HCT116 (cell line): Measurements from ENCODE around the gene NRN1. TPM values are rescaled to one million over a fixed set of nuclear protein-coding genes. Genes with fewer than 3 reads are reported as not detected.

Source experiments
- ATAC-seq: fragments of 200-7000 bp; cut with Tn5 transposase; 2 replicates; pipeline ENCODE4 v1.9.1; 2020; ENCODE audit warnings: mild to moderate bottlenecking, moderate library complexity
- BruUV-seq: library from RNA; stranded (reverse); fragments of 400-500 nt; replicated peaks from 2 replicates; lab custom pipeline; 2021; lab: Mats Ljungman, UMichigan
- CTCF ChIA-PET: fragments of 300-600 bp; sonication (Branson Sonifier 250); formaldehyde crosslinking; loops from one replicate; lab custom pipeline; 2021; ENCODE audit warnings: antibody characterized with exemption; lab: Charles Lee
- POLR2A ChIA-PET: fragments of 300-600, 350-600 bp; sonication (Branson Sonifier 250); formaldehyde crosslinking; loops from one replicate; lab custom pipeline; 2021; ENCODE audit warnings: antibody characterized with exemption; lab: Charles Lee
- RAD21 ChIA-PET, 2 experiments: fragments of 300-600 bp; sonication (Branson Sonifier 250); formaldehyde crosslinking; loops; one replicate each; lab custom pipeline; 2023; ENCODE audit warnings: low total read pairs in 2 of 2; ENCODE audit not compliant: uncharacterized antibody in 2 of 2, unreplicated experiment in 2 of 2, low non-redundant PET in 1 of 2; lab: Charles Lee
- DNase-seq: peaks from one replicate; pipeline ENCODE4 v3.0.0-alpha.2; 2010; ENCODE audit warnings: low read depth, low spot score
- H2AFZ ChIP-seq: fragments of 200-600 bp; shearing (Covaris generic), sonication (generic); 2 replicates; pipeline ENCODE4 v1.6.1; 2017; ENCODE audit warnings: low read depth, mixed run types, mixed read lengths, antibody characterized with exemption, low read length; ENCODE audit not compliant: poor library complexity, severe bottlenecking
- H3K27ac ChIP-seq: 2 replicates; pipeline ENCODE4 v1.5.1; 2012; ENCODE audit warnings: low read depth, low read length
- H3K27me3 ChIP-seq: fragments of 200-600 bp; sonication (generic); 2 replicates; pipeline ENCODE4 v1.6.1; 2016; ENCODE audit warnings: mixed run types, low read length, mixed read lengths; ENCODE audit not compliant: insufficient read depth
- H3K36me3 ChIP-seq, 2 experiments: fragments of 200-500 bp in 1 of 2; fragments of 200-600 bp in 1 of 2; sonication (Bioruptor generic) in 1 of 2; sonication (generic) in 1 of 2; 2 replicates each; pipeline versions ENCODE4 v1.5.1 to v1.6.1; 2014 to 2016; ENCODE audit warnings: low read length in 2 of 2, inconsistent platforms in 1 of 2, mixed read lengths in 1 of 2, mixed run types in 1 of 2; ENCODE audit not compliant: insufficient read depth in 2 of 2, control insufficient read depth in 1 of 2
- H3K4me1 ChIP-seq, 2 experiments: fragments of 200-600 bp in 1 of 2; sonication (generic) in 1 of 2; 2 replicates each; pipeline versions ENCODE4 v1.5.1 to v1.6.1; 2012 to 2017; ENCODE audit warnings: low read length in 2 of 2, inconsistent platforms in 1 of 2, mild to moderate bottlenecking in 1 of 2, mixed read lengths in 1 of 2, mixed run types in 1 of 2, moderate library complexity in 1 of 2; ENCODE audit not compliant: insufficient read depth in 2 of 2, control insufficient read depth in 1 of 2
- H3K4me2 ChIP-seq: fragments of 200-600 bp; sonication (generic); 2 replicates; pipeline ENCODE4 v1.6.1; 2017; ENCODE audit warnings: mixed run types, low read length, mixed read lengths
- H3K4me3 ChIP-seq, 2 experiments: fragments of 200-600 bp in 1 of 2; sonication (generic) in 1 of 2; replicated peaks in 1 of 2; 2 replicates each; pipeline ENCODE4 v1.5.1; 2011 to 2016; ENCODE audit warnings: low read length in 2 of 2, control low read depth in 1 of 2, low read depth in 1 of 2, mild to moderate bottlenecking in 1 of 2, mixed read lengths in 1 of 2, mixed run types in 1 of 2
- H3K79me2 ChIP-seq: fragments of 200-600 bp; sonication (generic); 2 replicates; pipeline ENCODE4 v1.6.1; 2017; ENCODE audit warnings: mild to moderate bottlenecking, mixed run types, low read length, moderate library complexity, mixed read lengths; ENCODE audit not compliant: insufficient read depth
- H3K9ac ChIP-seq: fragments of 200-600 bp; sonication (generic); 2 replicates; pipeline ENCODE4 v1.6.1; 2016; ENCODE audit warnings: low read length, mixed read lengths
- H3K9me2 ChIP-seq: fragments of 200-600 bp; sonication (generic), shearing (Covaris generic); 2 replicates; pipeline ENCODE4 v1.6.1; 2017; ENCODE audit warnings: mixed run types, mild to moderate bottlenecking, moderate library complexity; ENCODE audit not compliant: insufficient read depth
- H3K9me3 ChIP-seq, 2 experiments: fragments of 200-500 bp in 1 of 2; fragments of 200-600 bp in 1 of 2; sonication (Bioruptor generic) in 1 of 2; sonication (generic) in 1 of 2; 2 replicates each; pipeline ENCODE4 v1.6.1; 2014 to 2017; ENCODE audit warnings: low read length in 2 of 2, mixed read lengths in 2 of 2, inconsistent platforms in 1 of 2, low read depth in 1 of 2, mild to moderate bottlenecking in 1 of 2, mixed run types in 1 of 2, moderate library complexity in 1 of 2; ENCODE audit not compliant: control insufficient read depth in 1 of 2, insufficient read depth in 1 of 2
- H4K20me1 ChIP-seq: fragments of 200-600 bp; sonication (generic), shearing (Covaris generic); 2 replicates; pipeline ENCODE4 v1.6.1; 2017; ENCODE audit warnings: mixed run types, mild to moderate bottlenecking, moderate library complexity; ENCODE audit not compliant: insufficient read depth
- CBX3 ChIP-seq: IDR thresholded peaks from 2 replicates; pipeline ENCODE4 v1.6.1; 2012; ENCODE audit warnings: low read depth
- CEBPB ChIP-seq: IDR thresholded peaks from 2 replicates; pipeline ENCODE4 v1.6.1; 2012; ENCODE audit warnings: low read depth
- EGR1 ChIP-seq: IDR thresholded peaks from 2 replicates; pipeline ENCODE4 v1.6.1; 2012; ENCODE audit warnings: low read depth
- EZH2phosphoT487 ChIP-seq: fragments of 200-600 bp; IDR thresholded peaks from 2 replicates; pipeline ENCODE4 v1.6.1; 2018; ENCODE audit warnings: antibody characterized with exemption, borderline replicate concordance
- FOSL1 ChIP-seq: IDR thresholded peaks from 2 replicates; pipeline ENCODE4 v1.6.1; 2012; ENCODE audit warnings: low read depth
- JUND ChIP-seq: IDR thresholded peaks from 2 replicates; pipeline ENCODE4 v1.6.1; 2012
- POLR2AphosphoS5 ChIP-seq: IDR thresholded peaks from 2 replicates; pipeline ENCODE4 v1.6.1; 2011; ENCODE audit warnings: mild to moderate bottlenecking, low read depth, low read length, moderate library complexity
- SIN3A ChIP-seq: IDR thresholded peaks from 2 replicates; pipeline ENCODE4 v1.6.1; 2012; ENCODE audit warnings: low read depth
- SP1 ChIP-seq: IDR thresholded peaks from 2 replicates; pipeline ENCODE4 v1.6.1; 2012; ENCODE audit warnings: low read depth
- TCF7L2 ChIP-seq: IDR thresholded peaks from 2 replicates; pipeline ENCODE4 v1.7.0; 2011; ENCODE audit warnings: borderline replicate concordance, inconsistent platforms; ENCODE audit not compliant: insufficient read depth, insufficient read length; ENCODE audit errors: extremely low read depth
- YY1 ChIP-seq: IDR thresholded peaks from 2 replicates; pipeline ENCODE4 v1.6.1; 2011; ENCODE audit warnings: low read length, low read depth, moderate library complexity, mild to moderate bottlenecking; ENCODE audit not compliant: insufficient replicate concordance; ENCODE audit errors: extremely low read depth
- ZNF274 ChIP-seq: fragments of 200-500 bp; sonication (Bioruptor generic); IDR thresholded peaks from 2 replicates; pipeline ENCODE4 v1.6.1; 2014; ENCODE audit warnings: mild to moderate bottlenecking, low read depth, low read length, inconsistent platforms
- intact Hi-C: fragments of 100-400 bp; cut with micrococcal nuclease; formaldehyde crosslinking; loops from 2 replicates; pipeline ENCODE4 v1.10.0; 2022
- total RNA-seq: library from RNA; stranded (reverse); gene quantifications from one replicate; pipeline ENCODE4 v1.2.1, GENCODE V29; 2021; ENCODE audit not compliant: unreplicated experiment
- TF ChIP-seq, protein P1 (sequence below): IDR thresholded peaks from 2 replicates; pipeline ENCODE4 v1.6.1; 2012; ENCODE audit warnings: low read depth
- TF ChIP-seq, protein P2 (sequence below), 3 experiments: fragments of 200-600 bp in 1 of 3; sonication (generic) in 1 of 3; IDR thresholded peaks in 2 of 3; conservative IDR thresholded peaks in 1 of 3; 2 replicates each; pipeline ENCODE4 v1.5.1; 2012 to 2017; ENCODE audit warnings: low read depth in 2 of 3, low read length in 2 of 3, antibody characterized with exemption in 1 of 3, borderline replicate concordance in 1 of 3, control low read depth in 1 of 3, mild to moderate bottlenecking in 1 of 3, mixed read lengths in 1 of 3, mixed run types in 1 of 3, moderate library complexity in 1 of 3; ENCODE audit not compliant: insufficient read depth in 1 of 3
- TF ChIP-seq, protein P3 (sequence below): IDR thresholded peaks from 2 replicates; pipeline ENCODE4 v1.6.1; 2012

NRN1 gene
- total RNA-seq, 1 experiment from 2014 or later = not detected

DNA sequence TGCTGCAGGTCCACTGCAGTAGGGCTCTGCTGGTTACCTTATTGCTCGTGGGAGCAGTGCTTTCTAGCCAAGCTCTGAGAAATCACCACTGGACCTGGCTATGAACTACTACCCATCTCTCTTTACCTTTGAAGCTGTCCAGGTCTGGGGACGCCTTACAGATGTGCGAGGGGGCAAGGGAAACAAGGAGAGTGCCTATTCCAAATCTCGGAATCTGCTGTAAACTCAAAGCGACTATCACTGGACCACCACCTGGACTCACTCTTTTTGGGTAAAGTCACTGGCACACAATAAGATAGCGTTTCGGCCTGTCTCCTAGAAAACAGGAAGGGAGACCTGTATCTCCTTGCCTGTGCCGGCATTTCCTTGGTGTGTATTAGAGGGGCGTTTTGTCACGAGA is 5.3 kb downstream of the NRN1 start:
- no peak for DNase-seq
- no peaks in the 10 kb centered on the region for H3K9me3 ChIP-seq
- H3K9me2 ChIP-seq = no peaks in the 10 kb centered on the region
- peaks cover 13% of the 10 kb centered on the region; the same call in 1 of the 2 replicates for H3K27me3 ChIP-seq
- H3K4me3 ChIP-seq = no peak overlapping the region
- no peak overlapping the region for H3K4me2 ChIP-seq
- H3K4me1 ChIP-seq = no peaks in the 10 kb centered on the region
- H2AFZ ChIP-seq = no peak overlapping the region
- CTCF ChIA-PET = no interaction called here
- no peak overlapping the region for H3K9ac ChIP-seq
- no TSS peak for BruUV-seq
- intact Hi-C loops = no loop called here
- RAD21 ChIA-PET = no interaction called here
- no peak overlapping the region for H3K27ac ChIP-seq
- no peaks in the 10 kb centered on the region for H3K36me3 ChIP-seq
- no peaks in the 10 kb centered on the region for H3K79me2 ChIP-seq
- H4K20me1 ChIP-seq = no peaks in the 10 kb centered on the region
- POLR2A ChIA-PET = no interaction called here
- TF ChIP-seq YY1 = no peak
- TF ChIP-seq, protein P1, sequence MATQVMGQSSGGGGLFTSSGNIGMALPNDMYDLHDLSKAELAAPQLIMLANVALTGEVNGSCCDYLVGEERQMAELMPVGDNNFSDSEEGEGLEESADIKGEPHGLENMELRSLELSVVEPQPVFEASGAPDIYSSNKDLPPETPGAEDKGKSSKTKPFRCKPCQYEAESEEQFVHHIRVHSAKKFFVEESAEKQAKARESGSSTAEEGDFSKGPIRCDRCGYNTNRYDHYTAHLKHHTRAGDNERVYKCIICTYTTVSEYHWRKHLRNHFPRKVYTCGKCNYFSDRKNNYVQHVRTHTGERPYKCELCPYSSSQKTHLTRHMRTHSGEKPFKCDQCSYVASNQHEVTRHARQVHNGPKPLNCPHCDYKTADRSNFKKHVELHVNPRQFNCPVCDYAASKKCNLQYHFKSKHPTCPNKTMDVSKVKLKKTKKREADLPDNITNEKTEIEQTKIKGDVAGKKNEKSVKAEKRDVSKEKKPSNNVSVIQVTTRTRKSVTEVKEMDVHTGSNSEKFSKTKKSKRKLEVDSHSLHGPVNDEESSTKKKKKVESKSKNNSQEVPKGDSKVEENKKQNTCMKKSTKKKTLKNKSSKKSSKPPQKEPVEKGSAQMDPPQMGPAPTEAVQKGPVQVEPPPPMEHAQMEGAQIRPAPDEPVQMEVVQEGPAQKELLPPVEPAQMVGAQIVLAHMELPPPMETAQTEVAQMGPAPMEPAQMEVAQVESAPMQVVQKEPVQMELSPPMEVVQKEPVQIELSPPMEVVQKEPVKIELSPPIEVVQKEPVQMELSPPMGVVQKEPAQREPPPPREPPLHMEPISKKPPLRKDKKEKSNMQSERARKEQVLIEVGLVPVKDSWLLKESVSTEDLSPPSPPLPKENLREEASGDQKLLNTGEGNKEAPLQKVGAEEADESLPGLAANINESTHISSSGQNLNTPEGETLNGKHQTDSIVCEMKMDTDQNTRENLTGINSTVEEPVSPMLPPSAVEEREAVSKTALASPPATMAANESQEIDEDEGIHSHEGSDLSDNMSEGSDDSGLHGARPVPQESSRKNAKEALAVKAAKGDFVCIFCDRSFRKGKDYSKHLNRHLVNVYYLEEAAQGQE = no peak
- no peak for TF ChIP-seq JUND
- TF ChIP-seq, protein P2, sequence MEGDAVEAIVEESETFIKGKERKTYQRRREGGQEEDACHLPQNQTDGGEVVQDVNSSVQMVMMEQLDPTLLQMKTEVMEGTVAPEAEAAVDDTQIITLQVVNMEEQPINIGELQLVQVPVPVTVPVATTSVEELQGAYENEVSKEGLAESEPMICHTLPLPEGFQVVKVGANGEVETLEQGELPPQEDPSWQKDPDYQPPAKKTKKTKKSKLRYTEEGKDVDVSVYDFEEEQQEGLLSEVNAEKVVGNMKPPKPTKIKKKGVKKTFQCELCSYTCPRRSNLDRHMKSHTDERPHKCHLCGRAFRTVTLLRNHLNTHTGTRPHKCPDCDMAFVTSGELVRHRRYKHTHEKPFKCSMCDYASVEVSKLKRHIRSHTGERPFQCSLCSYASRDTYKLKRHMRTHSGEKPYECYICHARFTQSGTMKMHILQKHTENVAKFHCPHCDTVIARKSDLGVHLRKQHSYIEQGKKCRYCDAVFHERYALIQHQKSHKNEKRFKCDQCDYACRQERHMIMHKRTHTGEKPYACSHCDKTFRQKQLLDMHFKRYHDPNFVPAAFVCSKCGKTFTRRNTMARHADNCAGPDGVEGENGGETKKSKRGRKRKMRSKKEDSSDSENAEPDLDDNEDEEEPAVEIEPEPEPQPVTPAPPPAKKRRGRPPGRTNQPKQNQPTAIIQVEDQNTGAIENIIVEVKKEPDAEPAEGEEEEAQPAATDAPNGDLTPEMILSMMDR (IDR thresholded peaks at IDR 0.05 in 2 of 3, conservative IDR thresholded peaks at IDR 0.05 in 1 of 3; ENCODE audit: borderline replicate concordance in 1 of 3, insufficient read depth in 1 of 3, low read depth in 2 of 3, low read length in 2 of 3) = no peak
- TF ChIP-seq SP1 = no peak
- no peak for TF ChIP-seq EZH2phosphoT487
- TF ChIP-seq ZNF274 = no peak
- TF ChIP-seq CBX3 = no peak
- no peak for TF ChIP-seq TCF7L2
- no peak for TF ChIP-seq FOSL1
- no peak for TF ChIP-seq EGR1
- TF ChIP-seq, protein P3, sequence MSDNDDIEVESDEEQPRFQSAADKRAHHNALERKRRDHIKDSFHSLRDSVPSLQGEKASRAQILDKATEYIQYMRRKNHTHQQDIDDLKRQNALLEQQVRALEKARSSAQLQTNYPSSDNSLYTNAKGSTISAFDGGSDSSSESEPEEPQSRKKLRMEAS = no peak
- no peak for TF ChIP-seq POLR2AphosphoS5
- TF ChIP-seq CEBPB = no peak
- no peak for TF ChIP-seq SIN3A
- ATAC-seq = no peak
